ENCODE measurements around the gene PCSK7. TPM values are rescaled to one million over a fixed set of nuclear protein-coding genes. Genes with fewer than 3 reads are reported as not detected.

PCSK7 gene
- total and polyA plus RNA-seq, 2 of the 4 experiments (the other 2 are of a cell fraction): 35.8 to 54.3 TPM

GRCh38 chr11:117239295-117239694 lies 7.4 kb upstream of the PCSK7 start:
- BruUV-seq (replicated peaks): no TSS peak
- no CpG with 5 or more reads among the region's 6 CpGs for WGBS, 2 experiments (ENCODE audit: extremely low coverage in 2 of 2, insufficient read length in 1 of 2)
- Histone ChIP-seq H2BK20ac (ENCODE audit: low read depth, low read length) (no peak overlapping the region), H3K56ac (ENCODE audit: extremely low read depth, insufficient read depth, low read length) (no peak overlapping the region), H3K9me1 (ENCODE audit: insufficient read depth, low read length) (0 out of 2 replicates have a peak, but pooled peaks cover 4% of the 10 kb centered on the region), H3K9ac (ENCODE audit: low read depth, low read length) (no peak overlapping the region), H3K14ac (replicated peaks; ENCODE audit: low read depth, low read length) (no peak overlapping the region), H3K4me3 (ENCODE audit: insufficient read depth, low read depth, low read length) (no peak overlapping the region), H3K4ac (ENCODE audit: low read depth, low read length) (no peak overlapping the region), H3K23ac (ENCODE audit: low read depth, low read length) (no peak overlapping the region), H4K20me1 (ENCODE audit: insufficient read depth, low read length) (no peaks in the 10 kb centered on the region; the same call in 1 of the 2 replicates), H2BK5ac (ENCODE audit: low read depth, low read length, poor library complexity, severe bottlenecking) (peak overlapping the region; percentile 28), H2BK120ac (ENCODE audit: low read depth, low read length) (no peak overlapping the region), H4K91ac (ENCODE audit: insufficient read depth, low read depth, low read length) (no peak overlapping the region), H2AK9ac (replicated peaks; ENCODE audit: low read depth, low read length, poor library complexity) (no peak overlapping the region), H3K27me3 (ENCODE audit: control insufficient read depth, insufficient read depth, low read length) (no peaks in the 10 kb centered on the region), H3K18ac (ENCODE audit: low read depth, low read length) (no peak overlapping the region), H3K4me1 (ENCODE audit: control insufficient read depth, insufficient read depth, low read length) (peaks cover 4% of the 10 kb centered on the region; the same call in 1 of the 2 replicates), H3K9me3 (ENCODE audit: control insufficient read depth, insufficient read depth, low read length) (no peaks in the 10 kb centered on the region), H2AK5ac (ENCODE audit: low read depth, low read length) (no peak overlapping the region), H3K27ac (ENCODE audit: insufficient read depth, low read length) (no peak overlapping the region), H3K36me3 (ENCODE audit: control insufficient read depth, insufficient read depth, low read length) (peaks cover 18% of the 10 kb centered on the region; the same call in 1 of the 2 replicates), H3K4me2 (ENCODE audit: low read depth, low read length) (no peak overlapping the region; the same call in 1 of the 2 replicates), H4K8ac (ENCODE audit: low read depth in 2 of 2, low read length in 2 of 2) (no peak overlapping the region), H2BK15ac (ENCODE audit: low read depth, low read length) (no peak overlapping the region), H3K79me1 (ENCODE audit: low read depth in 1 of 2, low read length in 2 of 2) (peaks cover 8 to 21% of the 10 kb centered on the region in 2 experiments; a peak in 3 of 4 replicates), H2AFZ (replicated peaks; ENCODE audit: low read length, poor library complexity) (no peak overlapping the region), H4K5ac (ENCODE audit: low read depth, low read length) (no peak overlapping the region)
- peak; percentile 96 for DNase-seq
- in situ Hi-C loops (cut with MboI; ENCODE audit: low sequenced_read_pairs) (loop anchor here (5.0 kb wide), 1 partner anchor 78 kb away; the partner anchor contains the start of gene BACE1), dilution Hi-C loops (cut with HindIII; ENCODE audit: low sequenced_read_pairs, unreplicated experiment) (no loop called here), intact Hi-C loops (cut with micrococcal nuclease) (loop anchor here (1.0 to 10.0 kb wide), 3 partner anchors 42 to 386 kb away; partner anchors contain the start of gene BACE1)
- POLR2A ChIA-PET (ENCODE audit: unreplicated experiment): no interaction called here
- TF ChIP-seq CTCF (conservative IDR thresholded peaks at IDR 0.05; ENCODE audit: low read depth, low read length) (peak; percentile 69), RCOR1 (IDR thresholded peaks at IDR 0.05; ENCODE audit: insufficient replicate concordance, low read length) (peak; percentile 32), BHLHE40 (IDR thresholded peaks at IDR 0.05; ENCODE audit: low read depth, low read length) (no peak; the same call in 1 of the 2 replicates), CEBPB (IDR thresholded peaks at IDR 0.05; ENCODE audit: low read depth, low read length) (no peak), SMC3 (IDR thresholded peaks at IDR 0.05; ENCODE audit: low read depth, low read length) (peak; percentile 66), MXI1 (IDR thresholded peaks at IDR 0.05; ENCODE audit: borderline replicate concordance, low read depth, low read length) (no peak), USF2 (IDR thresholded peaks at IDR 0.05; ENCODE audit: low read depth, low read length) (no peak), ELK1 (IDR thresholded peaks at IDR 0.05; ENCODE audit: borderline replicate concordance, low read depth, low read length) (no peak), CHD1 (IDR thresholded peaks at IDR 0.05; ENCODE audit: low read depth, low read length) (no peak), MAFK (IDR thresholded peaks at IDR 0.05; ENCODE audit: low read depth, low read length) (no peak), NFE2L2 (IDR thresholded peaks at IDR 0.05; ENCODE audit: low read depth, low read length) (no peak), POLR2A (IDR thresholded peaks at IDR 0.05; ENCODE audit: low read depth, low read length) (no peak), FOS (IDR thresholded peaks at IDR 0.05; ENCODE audit: low read depth, low read length) (peak; percentile 69), RAD21 (IDR thresholded peaks at IDR 0.05; ENCODE audit: low read length) (peak; percentile 72), MAZ (IDR thresholded peaks at IDR 0.05; ENCODE audit: borderline replicate concordance, low read depth, low read length) (no peak), RFX5 (IDR thresholded peaks at IDR 0.05; ENCODE audit: low read depth, low read length) (no peak)
- ATAC-seq (ENCODE audit: low read depth): peak; percentile 99
- CTCF ChIA-PET: interaction anchor here (0.6 to 0.8 kb wide), 3 partner anchors 9 to 150 kb away, joined by 3 to 4 read pairs (median 3); no protein-coding TSS in a partner anchor
